OCI-LY3 (cell line): ENCODE measurements around the gene SLC38A10.

Experiments
- CTCF ChIP-seq: fragments of 200-600, 300-600 bp; sonication (generic); IDR thresholded peaks from 2 replicates; pipeline ENCODE4 v1.5.1; 2014; ENCODE audit warnings: antibody characterized with exemption, low read length, low read depth
- EZH2phosphoT487 ChIP-seq: fragments of 200-600 bp; shearing (Covaris generic); IDR thresholded peaks from 2 replicates; pipeline ENCODE4 v1.6.1; 2018; ENCODE audit warnings: antibody characterized with exemption, mixed run types, low read depth

GRCh38 chr17:81332914-81333528, 37.9 kb upstream of the SLC38A10 start:
- TF ChIP-seq CTCF, result no peak
- no peak for TF ChIP-seq EZH2phosphoT487
